ENCODE measurements around the gene SNAP91.

- TF ChIP-seq CTCF (IDR thresholded peaks at IDR 0.05): no peak
- no peak for TF ChIP-seq POLR2A (IDR thresholded peaks at IDR 0.05)
Measured at GRCh38 chr6:83594941-83595340, 114.0 kb downstream of the SNAP91 start.
